Activated CD4-positive, alpha-beta T cell treated with anti-CD3 and anti-CD28 coated beads, Interleukin-2, amount 10 ng/mL, durations not matched to agents 7 days and 5 days (primary cell): Measurements from ENCODE around the gene SDC1. TPM values are rescaled to one million over a fixed set of nuclear protein-coding genes. Genes with fewer than 3 reads are reported as not detected.

ENCODE experiments used
- CTCF ChIA-PET: fragments of 350-600 bp; sonication (Branson Sonifier 250); formaldehyde crosslinking; loops from one replicate; lab custom pipeline; 2021; ENCODE audit warnings: antibody characterized with exemption; lab: Charles Lee
- POLR2A ChIA-PET: fragments of 350-600 bp; sonication (Branson Sonifier 250); formaldehyde crosslinking; loops from one replicate; lab custom pipeline; 2021; ENCODE audit warnings: antibody characterized with exemption; lab: Charles Lee
- DNase-seq: peaks from one replicate; pipeline ENCODE4 v3.0.0-alpha.2; 2020
- H3K27ac Mint-ChIP-seq: one replicate; pipeline ENCODE4 v1.8.0; 2021; ENCODE audit warnings: mild to moderate bottlenecking, moderate library complexity, mixed read lengths
- H3K27me3 Mint-ChIP-seq: one replicate; pipeline ENCODE4 v1.8.0; 2021; ENCODE audit warnings: mixed read lengths
- H3K36me3 Mint-ChIP-seq: one replicate; pipeline ENCODE4 v1.8.0; 2021; ENCODE audit warnings: low read depth, mixed read lengths
- H3K4me1 Mint-ChIP-seq: one replicate; pipeline ENCODE4 v1.8.0; 2021; ENCODE audit warnings: mixed read lengths
- H3K4me3 Mint-ChIP-seq: one replicate; pipeline ENCODE4 v1.8.0; 2021; ENCODE audit warnings: mild to moderate bottlenecking, moderate library complexity, mixed read lengths
- H3K9me3 Mint-ChIP-seq: one replicate; pipeline ENCODE4 v1.8.0; 2021; ENCODE audit warnings: mixed read lengths
- total RNA-seq, 2 experiments: library from RNA; stranded (reverse); gene quantifications; one replicate each; pipeline ENCODE4 v1.2.3, GENCODE V29; 2021

The SDC1 gene
- total RNA-seq, 2 experiments from 2014 or later = 0.19 TPM; not detected in 1

- ChIA-PET CTCF (no interaction called here), POLR2A (no interaction called here)
- Mint-ChIP-seq H3K4me3 (no peak overlapping the region), H3K36me3 (no peaks in the 10 kb centered on the region), H3K9me3 (no peaks in the 10 kb centered on the region), H3K27ac (no peak overlapping the region), H3K4me1 (no peaks in the 10 kb centered on the region), H3K27me3 (peaks cover 4% of the 10 kb centered on the region)
- DNase-seq = no peak
Observed at GRCh38 chr2:20209373-20210109, 15.4 kb downstream of the SDC1 start.

GRCh38 chr2:20208476-20208859 lies 16.5 kb downstream of the SDC1 start:
- POLR2A ChIA-PET = no interaction called here
- CTCF ChIA-PET = interaction anchor here (1.1 kb wide), 1 partner anchor 10 kb away, joined by 3 read pairs; no protein-coding TSS in a partner anchor
- H3K4me1 Mint-ChIP-seq = no peaks in the 10 kb centered on the region

GRCh38 chr2:20207051-20207450 lies 17.9 kb downstream of the SDC1 start:
- ChIA-PET POLR2A (no interaction called here), CTCF (interaction anchor here (1.1 kb wide), 1 partner anchor 9 kb away, joined by 3 read pairs; no protein-coding TSS in a partner anchor)
- H3K27me3 Mint-ChIP-seq = no peaks in the 10 kb centered on the region
- H3K36me3 Mint-ChIP-seq = no peaks in the 10 kb centered on the region
- H3K4me1 Mint-ChIP-seq = no peaks in the 10 kb centered on the region
- H3K27ac Mint-ChIP-seq = no peak overlapping the region
- DNase-seq = no peak
- no peaks in the 10 kb centered on the region for H3K9me3 Mint-ChIP-seq
- no peak overlapping the region for H3K4me3 Mint-ChIP-seq

More at GRCh38 chr2:20208476-20208859, 16.5 kb downstream of the SDC1 start:
- Mint-ChIP-seq H3K27me3 (no peaks in the 10 kb centered on the region), H3K27ac (no peak overlapping the region), H3K36me3 (no peaks in the 10 kb centered on the region), H3K9me3 (no peaks in the 10 kb centered on the region), H3K4me3 (no peak overlapping the region)
- DNase-seq = no peak

GRCh38 chr2:20205915-20206524 lies 18.9 kb downstream of the SDC1 start:
- Mint-ChIP-seq H3K4me3 (no peak overlapping the region), H3K4me1 (no peaks in the 10 kb centered on the region), H3K27me3 (no peaks in the 10 kb centered on the region), H3K36me3 (no peaks in the 10 kb centered on the region), H3K27ac (no peak overlapping the region), H3K9me3 (no peaks in the 10 kb centered on the region)
- CTCF ChIA-PET = interaction anchor here (0.5 kb wide), 1 partner anchor 35 kb away, joined by 3 read pairs; no protein-coding TSS in a partner anchor
- POLR2A ChIA-PET = no interaction called here
- DNase-seq = no peak

- DNase-seq = no peak
- Mint-ChIP-seq H3K4me3 (no peak overlapping the region), H3K4me1 (no peaks in the 10 kb centered on the region), H3K36me3 (no peaks in the 10 kb centered on the region), H3K27ac (no peak overlapping the region), H3K9me3 (no peaks in the 10 kb centered on the region), H3K27me3 (no peaks in the 10 kb centered on the region)
- ChIA-PET CTCF (interaction anchor here (0.9 to 1.2 kb wide), 4 partner anchors 9 to 43 kb away, joined by 3 to 4 read pairs (median 3); no protein-coding TSS in a partner anchor), POLR2A (interaction anchor here (0.6 kb wide), 1 partner anchor 53 kb away, joined by 3 read pairs; no protein-coding TSS in a partner anchor)
Observed at GRCh38 chr2:20205069-20205468, 19.9 kb downstream of the SDC1 start.

- Mint-ChIP-seq H3K4me1 (no peaks in the 10 kb centered on the region), H3K36me3 (no peaks in the 10 kb centered on the region), H3K27me3 (no peaks in the 10 kb centered on the region), H3K9me3 (no peaks in the 10 kb centered on the region), H3K27ac (no peak overlapping the region), H3K4me3 (no peak overlapping the region)
- ChIA-PET POLR2A (no interaction called here), CTCF (interaction anchor here (0.6 to 1.3 kb wide), 3 partner anchors 22 to 37 kb away, joined by 3 to 4 read pairs (median 4); no protein-coding TSS in a partner anchor)
- DNase-seq = no peak
Observed at GRCh38 chr2:20203521-20204225, 21.3 kb downstream of the SDC1 start.

GRCh38 chr2:20203072-20203471 lies 21.9 kb downstream of the SDC1 start:
- ChIA-PET CTCF (interaction anchor here (0.6 to 1.3 kb wide), 2 partner anchors 25 to 37 kb away, joined by 3 to 4 read pairs; no protein-coding TSS in a partner anchor), POLR2A (no interaction called here)
- no peak overlapping the region for H3K4me3 Mint-ChIP-seq
- no peak overlapping the region for H3K27ac Mint-ChIP-seq
- H3K9me3 Mint-ChIP-seq = no peaks in the 10 kb centered on the region
- H3K36me3 Mint-ChIP-seq = no peaks in the 10 kb centered on the region
- no peaks in the 10 kb centered on the region for H3K4me1 Mint-ChIP-seq
- DNase-seq = no peak
- no peaks in the 10 kb centered on the region for H3K27me3 Mint-ChIP-seq

GRCh38 chr2:20201671-20202070 lies 23.3 kb downstream of the SDC1 start:
- H3K4me3 Mint-ChIP-seq = no peak overlapping the region
- H3K27me3 Mint-ChIP-seq = no peaks in the 10 kb centered on the region
- POLR2A ChIA-PET = no interaction called here
- DNase-seq = no peak
- H3K36me3 Mint-ChIP-seq = no peaks in the 10 kb centered on the region
- CTCF ChIA-PET = no interaction called here
- no peaks in the 10 kb centered on the region for H3K9me3 Mint-ChIP-seq
- no peaks in the 10 kb centered on the region for H3K4me1 Mint-ChIP-seq
- no peak overlapping the region for H3K27ac Mint-ChIP-seq

GRCh38 chr2:20200697-20201555 lies 24.0 kb downstream of the SDC1 start:
- Mint-ChIP-seq H3K27me3 (no peaks in the 10 kb centered on the region), H3K4me3 (no peak overlapping the region), H3K4me1 (no peaks in the 10 kb centered on the region), H3K36me3 (no peaks in the 10 kb centered on the region), H3K9me3 (no peaks in the 10 kb centered on the region), H3K27ac (no peak overlapping the region)
- ChIA-PET CTCF (no interaction called here), POLR2A (no interaction called here)
- DNase-seq = no peak

GRCh38 chr2:20199633-20200270 lies 25.2 kb downstream of the SDC1 start:
- POLR2A ChIA-PET = no interaction called here

GRCh38 chr2:20198796-20199632 lies 25.9 kb downstream of the SDC1 start:
- no peak for DNase-seq
- Mint-ChIP-seq H3K27ac (no peak overlapping the region), H3K36me3 (no peaks in the 10 kb centered on the region), H3K4me3 (no peak overlapping the region), H3K27me3 (no peaks in the 10 kb centered on the region), H3K9me3 (no peaks in the 10 kb centered on the region), H3K4me1 (no peaks in the 10 kb centered on the region)
- POLR2A ChIA-PET = no interaction called here
- CTCF ChIA-PET = no interaction called here

More at GRCh38 chr2:20199633-20200270, 25.2 kb downstream of the SDC1 start:
- Mint-ChIP-seq H3K4me3 (no peak overlapping the region), H3K27ac (no peak overlapping the region), H3K36me3 (no peaks in the 10 kb centered on the region), H3K27me3 (no peaks in the 10 kb centered on the region), H3K4me1 (no peaks in the 10 kb centered on the region), H3K9me3 (no peaks in the 10 kb centered on the region)
- CTCF ChIA-PET = no interaction called here
- no peak for DNase-seq
